NCI-H774 (cell line): Measurements from ENCODE around the gene RAPGEF5.

Experiments
- DNase-seq: peaks from one replicate; lab custom pipeline; 2025; lab: John Stamatoyannopoulos, UW

RAPGEF5 gene

DNA sequence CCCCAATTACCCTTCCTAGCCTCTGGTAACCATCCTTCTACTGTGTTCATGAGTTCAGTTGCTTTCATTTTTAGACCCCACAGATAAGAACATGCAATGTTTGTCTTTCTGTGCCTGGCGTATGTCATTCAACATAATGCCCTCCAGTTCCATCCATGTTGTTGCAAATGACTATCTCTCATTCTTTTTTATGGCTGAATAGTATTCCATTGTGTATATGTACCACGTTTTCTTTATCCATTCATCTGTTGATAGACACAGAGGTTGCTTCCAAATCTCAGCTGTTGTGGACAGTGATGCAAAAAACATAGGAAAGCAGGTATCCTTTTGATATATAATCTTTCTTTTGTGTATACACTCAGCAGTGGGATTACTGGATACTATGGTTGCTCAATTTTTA, 51.2 kb downstream of the RAPGEF5 start:
- no peak for DNase-seq

DNA sequence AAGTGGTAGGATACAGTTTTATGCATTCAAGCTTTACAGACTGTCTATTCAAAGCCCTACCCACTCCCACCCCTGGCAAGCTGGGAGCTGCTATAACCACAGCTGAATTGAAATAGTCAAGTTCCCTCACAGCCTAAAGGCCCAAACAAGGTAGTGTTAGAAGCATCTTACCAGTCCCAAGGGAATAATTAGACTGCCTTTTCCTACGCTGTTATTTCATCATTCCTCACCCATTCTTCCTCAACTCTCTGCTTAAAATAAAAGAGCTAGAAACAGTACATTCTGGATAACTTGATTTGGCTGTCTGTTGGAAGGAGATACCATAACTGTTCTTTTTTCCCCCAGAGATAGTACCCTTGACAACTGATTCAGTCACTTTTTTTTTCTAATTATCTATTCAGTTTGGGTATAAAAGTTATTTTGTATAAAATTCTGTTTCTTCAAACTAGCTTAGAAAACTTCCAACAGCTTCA, 54.0 kb downstream of the RAPGEF5 start:
- no peak for DNase-seq

- DNase-seq: no peak
Measured at GRCh38 chr7:22302193-22302592, 54.8 kb downstream of the RAPGEF5 start.

DNA sequence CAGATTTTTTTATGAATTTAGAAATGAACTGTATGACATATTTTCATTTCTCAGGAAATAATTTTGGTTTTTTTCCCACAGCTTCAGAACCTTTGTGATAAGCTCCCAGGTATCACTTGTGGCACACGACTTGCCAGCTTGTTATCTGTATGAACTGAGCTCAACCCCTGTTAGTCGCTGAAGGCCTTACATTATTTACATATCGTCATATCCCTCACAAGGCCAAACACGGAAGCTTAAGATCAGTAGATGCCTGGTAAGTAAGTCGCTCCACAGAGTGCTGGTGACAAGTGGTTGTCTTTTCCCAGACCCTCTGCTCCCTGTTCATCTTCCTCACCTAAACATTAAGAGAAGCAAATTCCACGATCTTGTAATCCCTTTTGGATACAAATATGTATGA, 55.2 kb downstream of the RAPGEF5 start:
- no peak for DNase-seq

GRCh38 chr7:22300839-22301238, 56.1 kb downstream of the RAPGEF5 start:
- no peak for DNase-seq

DNA sequence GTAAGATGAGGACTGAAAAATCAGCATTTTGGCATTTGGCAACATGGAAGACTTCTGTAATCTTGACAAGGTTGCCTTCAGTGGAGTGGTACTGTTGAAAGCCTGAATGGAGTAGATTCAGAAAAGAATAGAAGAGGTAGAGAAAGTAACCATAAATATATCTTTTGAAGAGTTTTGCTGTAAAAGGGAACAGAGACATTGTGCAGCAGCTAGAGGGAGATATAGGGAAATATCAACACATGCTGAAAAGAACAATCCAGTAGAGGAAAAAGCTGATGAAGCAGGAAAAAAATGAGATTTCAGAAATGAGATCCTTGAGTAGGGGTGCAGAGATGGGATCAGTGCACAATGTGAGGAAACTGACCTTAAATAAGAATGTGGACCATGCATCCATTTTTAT, 60.0 kb downstream of the RAPGEF5 start:
- no peak for DNase-seq

DNA sequence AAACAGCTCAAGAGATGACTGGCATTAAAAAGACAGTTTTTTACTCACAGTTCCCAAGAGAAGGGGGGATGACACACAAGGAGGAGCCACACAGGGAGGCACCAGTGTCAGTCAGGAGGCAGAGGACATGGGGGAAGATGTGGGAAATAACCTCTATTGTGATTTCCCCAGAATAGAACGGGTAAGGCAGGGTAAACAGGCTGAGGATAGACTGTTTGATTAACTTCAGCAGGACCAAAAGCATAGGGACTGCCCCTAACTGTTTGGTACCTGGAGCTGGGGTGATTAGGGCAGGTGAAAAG, 60.7 kb downstream of the RAPGEF5 start:
- DNase-seq: no peak

DNA sequence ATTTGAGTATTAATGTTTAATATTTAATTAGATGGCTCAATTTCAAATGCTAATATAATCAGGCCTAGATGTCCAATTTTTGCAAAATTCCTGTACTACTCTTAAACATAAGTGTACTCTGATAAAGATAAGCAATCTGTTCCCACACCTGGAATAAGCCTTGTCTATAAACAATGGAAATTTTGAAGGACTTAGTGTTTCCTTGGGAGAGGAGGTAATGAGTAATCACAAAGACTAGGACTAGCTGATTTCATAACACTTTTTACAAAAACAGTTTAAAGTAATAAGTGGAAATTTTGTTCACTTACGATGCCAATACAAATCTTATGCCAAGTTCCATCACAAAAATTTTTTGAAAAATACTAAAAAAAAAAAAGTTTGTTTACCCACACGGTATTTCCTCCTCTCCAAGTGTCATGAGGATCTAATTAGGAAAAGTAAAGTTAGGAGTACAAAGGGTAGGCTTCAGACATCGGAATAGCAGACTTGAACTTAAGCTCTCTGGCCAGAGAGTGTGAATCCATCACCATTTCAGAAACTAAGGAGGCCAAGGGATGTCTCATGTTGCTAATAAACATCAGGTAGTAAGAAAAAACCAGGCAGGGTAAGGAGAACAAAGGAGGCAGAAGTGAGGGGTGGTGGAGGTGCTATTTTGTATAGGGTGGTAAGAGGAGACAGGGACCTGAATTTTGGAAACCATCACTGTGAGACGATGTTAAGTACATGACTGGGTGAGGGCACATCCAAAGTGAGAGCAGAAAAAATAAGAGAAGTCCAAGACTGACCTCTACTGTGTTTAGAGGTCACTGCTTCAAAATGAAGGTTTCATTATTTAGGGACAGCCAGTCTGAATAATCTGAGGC, 61.3 kb downstream of the RAPGEF5 start:
- DNase-seq: no peak

- DNase-seq: no peak
Measured at GRCh38 chr7:22292531-22292930, 64.4 kb downstream of the RAPGEF5 start.

DNA sequence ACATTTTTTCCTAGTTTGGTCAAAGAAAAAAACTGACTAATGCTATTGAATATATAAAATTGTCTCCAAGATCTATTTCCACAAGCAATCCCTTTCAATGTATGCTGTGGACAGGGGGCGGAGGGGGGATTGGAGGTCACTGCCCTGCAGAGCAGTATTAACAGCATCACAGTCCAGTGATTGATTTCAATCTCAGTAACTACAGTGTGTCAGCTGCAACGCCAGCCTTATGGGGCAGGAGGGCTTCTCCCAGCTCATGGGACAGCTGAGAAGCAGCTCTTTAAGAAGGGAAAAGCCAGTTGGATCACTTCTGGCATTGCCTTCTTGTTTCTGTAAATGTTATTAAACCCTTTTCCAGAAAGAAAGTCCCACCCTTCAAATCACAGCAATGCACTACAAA, 65.0 kb downstream of the RAPGEF5 start:
- no peak for DNase-seq

DNA sequence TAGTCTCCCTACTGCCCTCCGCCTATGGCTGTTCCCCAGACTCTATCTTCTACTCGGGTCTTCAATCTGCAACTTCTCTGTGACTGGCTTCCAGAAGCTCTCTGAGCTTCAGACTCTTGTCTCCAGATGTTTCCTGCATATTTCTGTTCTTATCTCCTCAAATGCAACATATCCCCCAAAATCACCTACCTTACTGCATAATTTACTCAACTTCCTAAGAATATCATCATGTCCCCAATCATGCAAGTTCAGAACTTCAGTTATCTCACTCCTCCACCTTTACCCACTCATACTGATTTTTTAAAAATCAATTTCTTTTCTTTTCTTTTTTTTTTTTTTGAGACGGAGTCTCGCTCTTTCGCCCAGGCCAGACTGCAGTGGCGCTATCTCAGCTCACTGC, 68.8 kb downstream of the RAPGEF5 start:
- DNase-seq: no peak

DNA sequence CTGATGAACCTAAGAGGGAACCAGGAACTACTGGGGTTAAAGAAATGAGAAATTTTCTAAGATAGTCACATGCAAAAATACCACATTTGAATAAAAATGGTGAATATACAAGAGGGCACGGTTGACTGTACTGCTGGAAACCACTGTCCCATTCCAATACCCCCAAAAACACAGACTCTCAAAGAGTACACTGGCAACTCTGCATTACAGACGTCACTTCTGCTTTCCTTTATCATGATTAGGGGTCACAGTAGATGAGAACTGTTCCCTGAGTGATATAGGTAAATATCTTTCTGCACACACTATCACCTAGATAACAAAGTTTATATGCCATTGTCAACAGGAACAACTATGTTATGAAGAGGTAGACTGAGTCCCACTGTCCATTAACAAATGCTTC, 69.5 kb downstream of the RAPGEF5 start:
- DNase-seq: no peak

DNA sequence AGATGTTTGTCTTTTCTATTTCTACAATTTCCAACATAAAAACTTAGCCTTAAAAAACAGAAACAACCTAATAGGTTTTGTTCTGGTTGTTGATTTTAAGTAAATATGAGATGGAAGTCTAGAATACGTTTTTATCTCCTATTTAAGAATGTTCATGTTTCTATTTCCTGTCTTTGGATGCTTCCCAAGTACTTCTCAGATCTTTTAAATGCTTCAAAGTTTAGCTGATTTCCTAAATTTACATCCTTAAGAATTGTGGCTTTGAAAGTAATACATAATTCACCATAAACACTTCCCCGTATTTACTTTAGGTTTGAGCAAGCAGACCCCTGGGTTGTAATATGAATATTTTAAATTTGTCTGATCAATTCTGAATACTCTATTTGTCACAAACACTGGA, 70.5 kb downstream of the RAPGEF5 start:
- no peak for DNase-seq

GRCh38 chr7:22281481-22281880, 75.5 kb downstream of the RAPGEF5 start:
- no peak for DNase-seq

DNA sequence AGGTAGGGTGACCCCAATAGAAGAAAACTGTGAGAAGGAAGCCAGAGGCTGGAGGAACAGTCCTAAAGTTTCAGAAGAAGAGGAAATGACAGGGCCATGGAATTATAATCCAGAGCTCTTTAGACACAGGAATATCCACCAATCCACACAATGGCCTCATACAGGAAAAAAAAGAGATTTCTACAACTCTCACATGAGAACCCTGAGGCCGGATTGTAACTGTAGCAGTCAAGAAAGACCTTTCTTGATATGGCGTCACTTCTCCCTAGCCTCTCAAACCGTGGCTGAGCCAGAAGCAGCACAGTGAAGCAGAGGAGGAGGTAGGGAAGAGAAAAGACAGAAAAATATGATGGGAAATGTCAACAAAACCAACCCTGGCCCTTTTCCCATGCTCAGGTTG, 76.9 kb downstream of the RAPGEF5 start:
- no peak for DNase-seq

- no peak for DNase-seq
Measured at GRCh38 chr7:22278660-22279059, 78.3 kb downstream of the RAPGEF5 start.

DNA sequence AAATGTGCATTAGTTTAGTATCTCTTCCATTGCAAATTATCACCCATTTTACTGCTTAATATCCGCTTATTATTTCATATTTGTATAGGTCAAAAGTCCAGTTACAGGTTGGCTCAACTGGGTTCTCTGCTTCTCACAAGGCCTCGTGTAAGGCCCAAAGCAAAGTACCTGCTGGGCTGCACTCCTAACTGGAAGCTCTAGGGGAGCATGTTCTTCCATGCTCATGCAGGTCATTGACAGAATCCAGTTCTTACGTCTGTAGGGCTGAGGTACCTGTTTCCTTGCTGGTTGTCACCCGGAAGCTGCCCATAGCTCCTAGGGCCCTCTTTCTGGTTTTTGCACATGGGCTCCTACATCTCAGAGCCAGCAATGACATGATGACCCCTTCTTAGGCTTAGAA, 79.6 kb downstream of the RAPGEF5 start:
- DNase-seq: no peak

- DNase-seq: no peak
Measured at GRCh38 chr7:22275661-22276060, 81.3 kb downstream of the RAPGEF5 start.

- DNase-seq: no peak
Measured at GRCh38 chr7:22271311-22271710, 85.6 kb downstream of the RAPGEF5 start.

GRCh38 chr7:22270371-22270770, 86.6 kb downstream of the RAPGEF5 start:
- no peak for DNase-seq

- DNase-seq: peak; percentile 57
Measured at GRCh38 chr7:22269963-22270362, 87.0 kb downstream of the RAPGEF5 start.

DNA sequence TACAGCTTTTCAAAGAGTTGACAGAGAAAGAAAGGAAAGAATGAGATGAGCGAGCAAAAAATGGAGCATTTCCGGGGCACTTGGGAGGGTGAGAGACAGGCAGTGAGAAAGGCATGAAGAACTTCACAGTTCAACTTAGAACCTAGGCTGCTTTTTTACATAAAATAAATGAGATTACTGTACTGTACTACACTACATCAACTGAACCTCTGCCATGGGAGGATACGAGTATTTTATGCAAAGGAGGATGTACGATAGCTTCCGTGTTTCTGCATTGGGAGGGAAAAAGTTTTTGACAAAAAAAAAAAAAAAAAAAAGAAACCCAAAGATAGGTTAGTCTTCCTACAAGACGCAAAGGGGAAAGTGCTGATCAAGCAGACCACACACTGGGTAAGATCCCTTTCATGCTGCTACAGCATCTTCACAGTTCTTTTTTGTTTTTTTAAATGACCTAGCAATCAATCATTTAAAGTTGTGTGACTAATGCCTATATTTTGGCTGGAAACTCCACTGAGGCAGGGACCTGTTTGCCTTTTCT, 88.0 kb downstream of the RAPGEF5 start:
- DNase-seq: no peak

- no peak for DNase-seq
Measured at GRCh38 chr7:22267930-22268615, 88.9 kb downstream of the RAPGEF5 start.
